Stimulated activated naive CD8-positive, alpha-beta T cell treated with anti-CD3 and anti-CD28 coated beads, Interleukin-15, Interleukin-2, amounts not matched to agents 100 U/mL and 50 U/mL, for 24 hours (primary cell): Measurements from ENCODE around the gene ERC2.
A peak's percentile ranks its signal among the peaks of the same experiment; 100 is the strongest.

Experiments
- ATAC-seq: fragments of 150-1000 bp; cut with Tn5 transposase; one replicate; pipeline ENCODE4 v1.10.0; 2021
- DNase-seq: peaks from one replicate; pipeline ENCODE4 v3.0.0; 2021

ERC2 gene

DNA sequence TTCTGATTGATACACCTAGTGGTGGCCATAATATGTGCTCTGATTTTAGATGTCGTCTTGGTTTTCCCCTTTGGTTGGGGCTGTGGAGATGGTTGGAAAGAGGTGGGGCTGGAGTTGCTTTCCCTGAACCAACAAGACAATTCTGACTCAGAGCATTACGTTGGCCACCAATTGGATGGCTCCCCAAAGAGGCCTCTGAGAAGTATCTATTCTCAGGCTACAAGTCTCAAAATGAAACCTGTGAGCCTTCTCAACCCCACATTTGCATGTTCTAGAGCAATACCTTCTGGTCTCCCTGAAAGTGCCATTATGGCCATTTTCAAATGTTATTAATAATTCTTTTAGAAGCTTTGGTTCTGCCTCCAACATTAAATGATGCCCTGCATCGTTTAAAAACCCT lies 792.8 kb downstream of the ERC2 start:
- ATAC-seq (peak; percentile 58), DNase-seq (peak; percentile 5)

GRCh38 chr3:55673764-55674163 lies 794.5 kb downstream of the ERC2 start:
- ATAC-seq, result no peak
- no peak for DNase-seq

DNA sequence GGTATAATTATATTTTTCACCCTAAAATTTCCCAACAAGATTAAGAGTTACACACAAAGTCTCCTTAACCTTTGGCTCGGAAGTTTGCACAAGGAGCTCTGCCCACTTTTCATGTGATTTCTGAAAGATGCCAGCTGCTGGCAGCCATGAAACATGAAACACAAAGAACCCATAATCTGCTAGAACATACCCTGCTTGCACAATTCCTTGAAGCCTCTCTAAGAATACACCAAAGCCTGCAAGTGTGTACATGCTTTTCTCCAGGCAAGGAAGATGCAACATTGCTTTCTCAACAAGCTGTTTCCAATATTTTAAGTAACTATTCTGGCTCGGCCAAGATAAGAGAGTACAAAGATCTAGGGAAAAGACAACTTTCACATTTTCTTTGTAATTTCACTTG lies 799.1 kb downstream of the ERC2 start:
- DNase-seq, result no peak
- no peak for ATAC-seq

DNA sequence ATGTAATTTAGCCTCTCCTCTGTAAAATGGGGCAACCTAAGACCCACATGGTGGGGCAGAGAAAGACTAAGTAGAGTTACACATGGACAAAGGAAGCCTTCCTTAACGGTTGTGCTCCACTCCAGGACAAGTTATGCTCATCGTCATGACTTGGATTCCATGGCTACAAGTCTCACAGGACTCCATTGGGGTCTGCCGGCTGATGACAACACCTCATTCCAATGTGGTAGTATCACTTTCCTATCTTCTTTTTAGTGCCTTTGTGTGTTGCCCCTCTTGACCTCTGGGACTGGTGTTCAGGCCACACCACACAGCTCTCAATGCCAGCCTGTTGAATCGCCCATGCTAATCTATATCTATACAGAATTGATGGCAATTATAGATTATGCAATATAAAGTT lies 799.9 kb downstream of the ERC2 start:
- no peak for DNase-seq
- ATAC-seq, result no peak

DNA sequence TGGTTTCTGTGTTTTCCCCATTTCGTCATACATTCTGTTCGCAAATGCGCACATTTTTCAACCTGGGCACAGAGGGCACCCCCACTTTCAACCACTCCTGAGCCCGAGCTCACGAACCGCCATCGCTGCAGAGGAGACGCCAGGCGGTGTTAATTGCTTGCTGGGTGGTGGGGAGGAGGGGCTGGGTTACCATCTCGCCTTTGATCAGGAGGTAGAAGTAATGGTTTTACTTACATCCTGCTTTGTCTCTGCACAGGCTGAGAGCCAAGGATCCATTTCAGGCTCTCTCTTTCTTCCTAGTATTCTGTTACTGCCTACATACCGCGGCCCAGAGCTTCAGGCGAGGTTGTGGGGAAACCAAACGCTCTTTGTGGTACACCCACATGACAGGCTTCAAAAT lies 803.9 kb downstream of the ERC2 start:
- DNase-seq, result peak; percentile 6
- peak; percentile 59 for ATAC-seq

DNA sequence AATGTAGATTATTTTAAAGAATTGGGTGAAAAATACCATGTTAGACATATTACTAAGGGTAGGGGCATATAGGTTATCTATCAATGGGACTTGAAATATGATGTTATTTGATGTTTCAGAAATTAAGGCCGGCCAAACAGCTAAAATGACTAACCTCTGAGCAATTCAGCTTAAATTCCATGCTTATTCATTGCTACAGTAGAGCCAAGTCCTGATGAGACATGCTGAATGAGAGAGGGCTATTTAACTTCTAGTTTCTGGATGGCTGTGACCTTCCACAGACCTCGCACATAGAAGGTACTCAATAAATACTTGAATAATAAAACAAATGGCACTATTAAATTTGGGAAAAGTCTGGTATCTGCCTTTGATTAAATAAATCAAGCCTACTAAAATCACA lies 805.6 kb downstream of the ERC2 start:
- ATAC-seq (no peak), DNase-seq (no peak)

- no peak for DNase-seq
- ATAC-seq, result no peak
These were observed 806.7 kb downstream of the ERC2 start for GRCh38 chr3:55661571-55661970.

- ATAC-seq (no peak), DNase-seq (no peak)
These were observed 807.1 kb downstream of the ERC2 start for GRCh38 chr3:55661141-55661540.

- ATAC-seq, result no peak
- no peak for DNase-seq
These were observed 807.6 kb downstream of the ERC2 start for GRCh38 chr3:55660642-55661041.

DNA sequence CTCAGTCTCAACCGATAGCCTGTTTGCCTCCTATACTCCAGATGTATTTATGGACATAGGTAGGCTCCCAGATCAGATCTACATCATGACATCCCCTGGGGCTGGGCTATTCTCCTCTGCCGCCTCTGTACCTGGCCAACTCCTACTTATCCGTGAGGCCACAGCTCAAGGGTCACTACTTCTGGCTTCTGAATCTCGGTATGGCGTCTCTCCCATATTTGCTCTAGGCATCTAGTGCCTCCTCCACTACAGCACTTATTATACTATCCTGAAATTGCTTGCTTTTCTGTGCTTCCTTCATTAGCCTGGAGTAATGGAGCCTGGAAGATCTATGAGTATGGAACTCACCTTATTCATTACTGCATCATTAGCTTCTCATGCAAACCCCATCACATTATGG lies 808.6 kb downstream of the ERC2 start:
- no peak for DNase-seq
- no peak for ATAC-seq

DNA sequence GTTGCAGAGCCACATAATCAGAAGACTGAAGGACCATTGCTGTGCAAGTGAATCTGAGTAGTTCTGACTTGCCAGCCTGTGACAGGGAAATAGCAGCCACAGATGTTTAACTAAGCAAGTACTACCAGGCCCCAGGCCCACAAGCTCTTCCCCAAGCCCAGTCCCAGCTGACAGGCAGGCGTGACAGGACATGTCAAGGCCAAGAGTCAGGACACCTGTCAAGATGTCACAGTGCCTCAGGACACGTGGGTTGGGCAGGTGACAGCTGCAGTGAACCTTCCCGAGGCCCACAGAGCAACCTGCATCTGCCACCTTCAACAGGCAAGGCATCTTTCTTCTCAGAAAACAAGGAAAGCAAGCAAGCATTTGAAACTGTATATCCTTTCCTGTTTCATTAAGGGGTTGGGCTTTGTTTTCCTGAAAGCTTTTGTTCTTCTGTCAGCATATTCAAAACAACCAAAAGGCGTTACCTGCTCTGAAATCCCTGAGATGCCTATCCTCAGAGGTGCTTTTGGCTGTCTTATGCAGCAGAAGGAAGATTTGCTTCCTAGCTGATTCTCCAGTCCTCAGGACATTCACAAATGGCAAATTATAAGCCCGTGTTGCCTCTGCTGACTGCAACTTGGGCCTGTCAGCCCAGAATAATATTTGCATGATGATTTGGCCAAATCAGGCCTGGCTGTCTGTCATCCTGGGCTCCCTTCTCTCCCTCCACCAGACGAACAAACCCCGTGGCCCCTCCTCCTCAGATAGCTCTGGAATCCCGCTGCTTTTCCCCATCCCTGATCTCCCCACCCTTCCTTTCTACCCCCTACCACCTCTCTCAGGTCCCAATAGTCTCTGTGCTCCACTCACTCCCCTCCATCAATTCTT lies 809.3 kb downstream of the ERC2 start:
- no peak for ATAC-seq

GRCh38 chr3:55658270-55658669 lies 810.0 kb downstream of the ERC2 start:
- DNase-seq (no peak), ATAC-seq (no peak)

More for the DNA sequence above, 809.3 kb downstream of the ERC2 start:
- no peak for DNase-seq

GRCh38 chr3:55655544-55655943 lies 812.7 kb downstream of the ERC2 start:
- DNase-seq (no peak), ATAC-seq (no peak)

- DNase-seq, result no peak
These were observed 814.0 kb downstream of the ERC2 start for GRCh38 chr3:55654123-55654760.

GRCh38 chr3:55651011-55651410 lies 817.3 kb downstream of the ERC2 start:
- DNase-seq (no peak), ATAC-seq (no peak)

More at GRCh38 chr3:55654123-55654760, 814.0 kb downstream of the ERC2 start:
- no peak for ATAC-seq

- DNase-seq, result no peak
- ATAC-seq, result no peak
These were observed 818.3 kb downstream of the ERC2 start for GRCh38 chr3:55650011-55650410.

- no peak for DNase-seq
- no peak for ATAC-seq
These were observed 818.7 kb downstream of the ERC2 start for GRCh38 chr3:55649554-55649953.

DNA sequence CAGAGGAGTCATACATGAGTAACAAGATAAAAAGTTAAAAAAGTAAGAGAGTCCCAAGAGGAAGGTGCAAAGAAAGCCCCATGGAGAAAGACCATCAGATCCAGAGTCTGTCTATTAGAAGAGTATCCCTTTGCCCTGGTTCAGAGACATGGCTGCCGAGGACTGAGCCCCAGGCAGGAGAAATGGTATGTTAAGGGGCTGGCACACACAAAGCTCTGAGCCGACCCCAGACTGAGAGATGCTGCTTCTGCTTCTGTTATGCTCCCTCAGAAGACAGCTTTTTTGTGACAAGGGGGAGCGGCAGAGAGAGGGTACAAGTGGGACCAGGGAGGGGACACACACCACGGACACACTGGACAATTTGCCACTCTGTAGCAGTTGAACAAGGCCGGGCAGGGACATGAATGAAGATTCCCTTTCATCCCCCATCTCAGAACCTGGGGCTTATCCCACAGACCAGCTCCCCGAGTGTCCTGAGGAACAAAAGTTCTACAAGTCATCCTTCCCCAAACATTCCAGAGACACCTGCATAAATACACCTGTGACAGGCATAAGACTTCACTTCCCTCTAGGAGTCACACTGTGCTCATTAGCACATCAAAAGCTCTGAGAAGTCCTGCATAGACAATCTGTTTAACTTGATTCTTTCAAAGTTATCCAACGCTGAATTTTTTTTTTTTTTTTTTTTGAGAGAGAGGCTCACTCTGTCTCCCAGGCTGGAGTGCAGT lies 819.5 kb downstream of the ERC2 start:
- no peak for ATAC-seq
- no peak for DNase-seq

GRCh38 chr3:55647670-55648069 lies 820.6 kb downstream of the ERC2 start:
- no peak for DNase-seq
- ATAC-seq, result no peak

- DNase-seq (no peak), ATAC-seq (no peak)
These were observed 821.2 kb downstream of the ERC2 start for GRCh38 chr3:55647063-55647462.

DNA sequence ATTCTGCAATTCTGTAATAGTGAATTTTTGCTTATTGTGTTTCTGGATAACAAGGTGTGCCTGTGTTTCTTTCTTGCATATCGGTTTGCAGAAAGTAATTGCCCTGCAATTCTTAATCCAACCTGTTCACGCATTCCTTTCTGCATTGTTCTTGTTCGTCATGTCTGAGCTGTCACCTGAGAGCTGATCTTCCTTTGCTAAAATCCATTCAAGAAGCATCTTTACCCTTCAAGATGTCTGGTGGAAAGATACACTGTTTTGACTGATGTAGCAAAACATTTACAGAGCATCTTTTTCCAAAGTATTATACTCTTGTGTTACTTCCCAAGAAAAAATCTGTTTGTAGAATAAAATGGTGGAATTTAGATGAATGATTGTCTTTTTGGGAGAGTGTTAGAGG lies 822.1 kb downstream of the ERC2 start:
- no peak for DNase-seq
- ATAC-seq, result no peak

DNA sequence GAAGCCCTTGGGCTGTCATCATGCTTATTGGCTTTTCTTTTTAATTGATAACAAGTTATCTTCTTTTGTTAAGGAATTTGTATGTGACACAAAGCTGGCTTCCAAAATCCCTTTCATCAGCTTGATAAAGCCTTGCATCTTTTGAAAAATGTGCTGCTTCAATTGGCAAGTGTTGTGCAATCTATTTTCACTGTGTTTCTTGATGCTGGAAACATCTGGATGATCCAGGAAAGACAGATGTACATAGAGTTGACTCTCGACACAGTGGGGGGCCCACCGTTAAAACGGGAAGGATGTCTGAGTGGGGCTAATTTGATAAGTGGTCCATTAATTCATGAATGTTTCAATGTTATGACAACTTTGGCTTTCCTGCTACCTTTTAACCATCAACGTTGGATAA lies 822.8 kb downstream of the ERC2 start:
- no peak for ATAC-seq
- no peak for DNase-seq

DNA sequence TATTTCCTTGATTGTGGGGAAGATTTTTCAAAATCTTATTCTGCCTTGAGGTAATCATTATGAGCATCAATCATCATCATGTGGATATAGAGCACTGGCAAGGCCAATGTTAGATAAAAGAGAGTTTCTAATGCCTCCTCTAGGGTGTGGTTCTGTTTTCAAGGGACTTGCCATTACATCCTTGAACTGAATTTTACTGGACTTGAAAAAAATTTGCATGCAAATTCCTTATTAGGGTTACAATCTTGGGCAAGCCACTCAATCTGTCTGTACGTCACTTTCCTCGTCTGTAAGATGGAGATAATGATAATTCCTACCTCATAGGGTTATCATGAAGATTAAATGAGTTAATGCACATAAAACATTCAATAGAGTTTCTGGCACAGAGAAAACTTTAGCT lies 825.0 kb downstream of the ERC2 start:
- DNase-seq (no peak), ATAC-seq (no peak)
